SK-N-SH treated with all-trans-retinoic acid at 6 μM for 48 hours (cell line): ENCODE results near the gene CTIF.

Experiments
- ATAC-seq: fragments of 200-7000 bp; cut with Tn5 transposase; 3 replicates; pipeline ENCODE4 v1.9.1; 2020; ENCODE audit warnings: mild to moderate bottlenecking, moderate library complexity
- BACH2 ChIP-seq: fragments of 250-450 bp; sonication (Bioruptor Pico); IDR thresholded peaks from 2 replicates; pipeline ENCODE4 v1.9.0; 2021; ENCODE audit warnings: mild to moderate bottlenecking, borderline replicate concordance
- CSDC2 ChIP-seq: fragments of 250-450 bp; sonication (Bioruptor Pico); IDR thresholded peaks from 2 replicates; pipeline ENCODE4 v1.5.0; 2020; ENCODE audit warnings: mild to moderate bottlenecking, moderate library complexity
- ESRRG ChIP-seq: fragments of 250-450 bp; sonication (Bioruptor Pico); IDR thresholded peaks from 2 replicates; pipeline ENCODE4 v1.6.1; 2021; ENCODE audit warnings: mild to moderate bottlenecking
- GLIS3 ChIP-seq: fragments of 250-450 bp; sonication (Bioruptor Pico); IDR thresholded peaks from 2 replicates; pipeline ENCODE4 v1.5.0; 2020; ENCODE audit warnings: mild to moderate bottlenecking, moderate library complexity
- ISL1 ChIP-seq: fragments of 250-450 bp; sonication (Bioruptor Pico); IDR thresholded peaks from 2 replicates; pipeline ENCODE4 v2.1.2; 2022; ENCODE audit warnings: mild to moderate bottlenecking, moderate library complexity
- OSR1 ChIP-seq: fragments of 250-450 bp; sonication (Bioruptor Pico); IDR thresholded peaks from 2 replicates; pipeline ENCODE4 v1.8.0; 2022; ENCODE audit warnings: moderate library complexity, mild to moderate bottlenecking, inconsistent platforms
- PPARA ChIP-seq: fragments of 250-450 bp; sonication (Bioruptor Pico); IDR thresholded peaks from 2 replicates; pipeline ENCODE4 v1.5.0; 2020; ENCODE audit warnings: mild to moderate bottlenecking, borderline replicate concordance
- RARB ChIP-seq: fragments of 250-450 bp; sonication (Bioruptor Pico); IDR thresholded peaks from 2 replicates; pipeline ENCODE4 v1.8.0; 2021; ENCODE audit warnings: mild to moderate bottlenecking, moderate library complexity
- SNAI2 ChIP-seq: fragments of 250-450 bp; sonication (Bioruptor Pico); IDR thresholded peaks from 2 replicates; pipeline ENCODE4 v1.5.0; 2020; ENCODE audit warnings: mild to moderate bottlenecking, moderate library complexity
- TCF4 ChIP-seq: fragments of 250-450 bp; sonication (Bioruptor Pico); IDR thresholded peaks from 2 replicates; pipeline ENCODE4 v1.8.0; 2021; ENCODE audit warnings: mild to moderate bottlenecking, moderate library complexity, borderline replicate concordance
- TOX ChIP-seq: fragments of 250-450 bp; sonication (Bioruptor Pico); IDR thresholded peaks from 2 replicates; pipeline ENCODE4 v1.8.0; 2021; ENCODE audit warnings: mild to moderate bottlenecking, moderate library complexity, borderline replicate concordance
- ZC3H10 ChIP-seq: fragments of 250-450 bp; sonication (Bioruptor Pico); IDR thresholded peaks from 2 replicates; pipeline ENCODE4 v1.5.1; 2021; ENCODE audit warnings: mild to moderate bottlenecking, moderate library complexity
- ZFP3 ChIP-seq: fragments of 250-450 bp; sonication (Bioruptor Pico); IDR thresholded peaks from 2 replicates; pipeline ENCODE4 v1.5.0; 2020; ENCODE audit warnings: mild to moderate bottlenecking, moderate library complexity
- ZFP30 ChIP-seq: fragments of 450-650 bp; formaldehyde crosslinking; IDR thresholded peaks from 2 replicates; pipeline ENCODE4 v1.5.0; 2022; ENCODE audit warnings: mild to moderate bottlenecking, moderate library complexity
- ZNF565 ChIP-seq: fragments of 450-650 bp; formaldehyde crosslinking; conservative IDR thresholded peaks from 2 replicates; pipeline ENCODE4 v1.5.0; 2020; ENCODE audit warnings: low read depth, mild to moderate bottlenecking, moderate library complexity
- ZNF70 ChIP-seq: fragments of 450-650 bp; formaldehyde crosslinking; IDR thresholded peaks from 2 replicates; pipeline ENCODE4 v1.5.0; 2020; ENCODE audit warnings: mild to moderate bottlenecking, moderate library complexity
- TF ChIP-seq, protein P1 (sequence below): fragments of 250-450 bp; sonication (Bioruptor Pico); IDR thresholded peaks from 2 replicates; pipeline ENCODE4 v1.5.0; 2020; ENCODE audit warnings: mild to moderate bottlenecking, moderate library complexity
- TF ChIP-seq, protein P2 (sequence below): fragments of 250-450 bp; sonication (Bioruptor Pico); IDR thresholded peaks from 2 replicates; pipeline ENCODE4 v1.8.0; 2020; ENCODE audit warnings: mild to moderate bottlenecking, moderate library complexity, borderline replicate concordance
- TF ChIP-seq, protein P3 (sequence below): fragments of 250-450 bp; sonication (Bioruptor Pico); IDR thresholded peaks from 2 replicates; pipeline ENCODE4 v1.5.1; 2020; ENCODE audit warnings: low read depth, mild to moderate bottlenecking, moderate library complexity
- TF ChIP-seq, protein P4 (sequence below): fragments of 250-450 bp; sonication (Bioruptor Pico); IDR thresholded peaks from 2 replicates; pipeline ENCODE4 v1.5.1; 2021; ENCODE audit warnings: mild to moderate bottlenecking, moderate library complexity

Gene CTIF

DNA sequence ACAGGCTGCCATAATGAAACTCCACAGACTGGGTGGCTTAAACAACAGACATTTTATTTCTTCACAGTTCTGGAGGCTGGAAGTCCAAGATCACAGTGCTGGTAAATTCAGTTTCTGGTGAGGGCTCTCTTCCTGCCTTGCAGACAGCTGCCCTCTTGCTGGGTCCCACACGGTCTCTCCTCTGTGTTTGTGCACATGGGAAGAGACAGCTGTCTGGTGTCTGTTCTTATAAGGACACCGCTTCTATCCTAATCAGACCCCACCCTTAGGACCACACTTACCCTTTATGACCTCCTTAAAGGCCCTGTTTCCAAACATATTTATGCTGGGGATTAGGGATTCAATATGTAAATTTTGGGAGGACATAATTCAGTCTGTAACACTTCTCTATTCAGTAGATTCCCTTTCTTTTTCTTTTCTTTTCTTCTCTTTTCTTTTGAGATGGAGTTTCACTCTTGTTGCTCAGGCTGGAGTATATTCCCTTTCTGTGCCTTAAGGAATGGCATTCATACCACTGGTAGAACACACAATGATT, 18.9 kb downstream of the CTIF start:
- no peak for TF ChIP-seq CSDC2 (CRISPR knock-in tag)
- TF ChIP-seq, protein P1, sequence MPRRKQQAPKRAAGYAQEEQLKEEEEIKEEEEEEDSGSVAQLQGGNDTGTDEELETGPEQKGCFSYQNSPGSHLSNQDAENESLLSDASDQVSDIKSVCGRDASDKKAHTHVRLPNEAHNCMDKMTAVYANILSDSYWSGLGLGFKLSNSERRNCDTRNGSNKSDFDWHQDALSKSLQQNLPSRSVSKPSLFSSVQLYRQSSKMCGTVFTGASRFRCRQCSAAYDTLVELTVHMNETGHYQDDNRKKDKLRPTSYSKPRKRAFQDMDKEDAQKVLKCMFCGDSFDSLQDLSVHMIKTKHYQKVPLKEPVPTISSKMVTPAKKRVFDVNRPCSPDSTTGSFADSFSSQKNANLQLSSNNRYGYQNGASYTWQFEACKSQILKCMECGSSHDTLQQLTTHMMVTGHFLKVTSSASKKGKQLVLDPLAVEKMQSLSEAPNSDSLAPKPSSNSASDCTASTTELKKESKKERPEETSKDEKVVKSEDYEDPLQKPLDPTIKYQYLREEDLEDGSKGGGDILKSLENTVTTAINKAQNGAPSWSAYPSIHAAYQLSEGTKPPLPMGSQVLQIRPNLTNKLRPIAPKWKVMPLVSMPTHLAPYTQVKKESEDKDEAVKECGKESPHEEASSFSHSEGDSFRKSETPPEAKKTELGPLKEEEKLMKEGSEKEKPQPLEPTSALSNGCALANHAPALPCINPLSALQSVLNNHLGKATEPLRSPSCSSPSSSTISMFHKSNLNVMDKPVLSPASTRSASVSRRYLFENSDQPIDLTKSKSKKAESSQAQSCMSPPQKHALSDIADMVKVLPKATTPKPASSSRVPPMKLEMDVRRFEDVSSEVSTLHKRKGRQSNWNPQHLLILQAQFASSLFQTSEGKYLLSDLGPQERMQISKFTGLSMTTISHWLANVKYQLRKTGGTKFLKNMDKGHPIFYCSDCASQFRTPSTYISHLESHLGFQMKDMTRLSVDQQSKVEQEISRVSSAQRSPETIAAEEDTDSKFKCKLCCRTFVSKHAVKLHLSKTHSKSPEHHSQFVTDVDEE (CRISPR knock-in tag) = no peak
- TF ChIP-seq ISL1 (CRISPR knock-in tag) = no peak
- no peak for TF ChIP-seq SNAI2 (CRISPR knock-in tag)
- TF ChIP-seq, protein P2, sequence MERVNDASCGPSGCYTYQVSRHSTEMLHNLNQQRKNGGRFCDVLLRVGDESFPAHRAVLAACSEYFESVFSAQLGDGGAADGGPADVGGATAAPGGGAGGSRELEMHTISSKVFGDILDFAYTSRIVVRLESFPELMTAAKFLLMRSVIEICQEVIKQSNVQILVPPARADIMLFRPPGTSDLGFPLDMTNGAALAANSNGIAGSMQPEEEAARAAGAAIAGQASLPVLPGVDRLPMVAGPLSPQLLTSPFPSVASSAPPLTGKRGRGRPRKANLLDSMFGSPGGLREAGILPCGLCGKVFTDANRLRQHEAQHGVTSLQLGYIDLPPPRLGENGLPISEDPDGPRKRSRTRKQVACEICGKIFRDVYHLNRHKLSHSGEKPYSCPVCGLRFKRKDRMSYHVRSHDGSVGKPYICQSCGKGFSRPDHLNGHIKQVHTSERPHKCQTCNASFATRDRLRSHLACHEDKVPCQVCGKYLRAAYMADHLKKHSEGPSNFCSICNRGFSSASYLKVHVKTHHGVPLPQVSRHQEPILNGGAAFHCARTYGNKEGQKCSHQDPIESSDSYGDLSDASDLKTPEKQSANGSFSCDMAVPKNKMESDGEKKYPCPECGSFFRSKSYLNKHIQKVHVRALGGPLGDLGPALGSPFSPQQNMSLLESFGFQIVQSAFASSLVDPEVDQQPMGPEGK = no peak
- TF ChIP-seq OSR1 (CRISPR knock-in tag) = no peak
- no peak for TF ChIP-seq ZFP30
- TF ChIP-seq ZNF565 (CRISPR knock-in tag) = no peak
- TF ChIP-seq ZC3H10 (CRISPR knock-in tag) = no peak
- no peak for TF ChIP-seq TOX
- no peak for ATAC-seq

DNA sequence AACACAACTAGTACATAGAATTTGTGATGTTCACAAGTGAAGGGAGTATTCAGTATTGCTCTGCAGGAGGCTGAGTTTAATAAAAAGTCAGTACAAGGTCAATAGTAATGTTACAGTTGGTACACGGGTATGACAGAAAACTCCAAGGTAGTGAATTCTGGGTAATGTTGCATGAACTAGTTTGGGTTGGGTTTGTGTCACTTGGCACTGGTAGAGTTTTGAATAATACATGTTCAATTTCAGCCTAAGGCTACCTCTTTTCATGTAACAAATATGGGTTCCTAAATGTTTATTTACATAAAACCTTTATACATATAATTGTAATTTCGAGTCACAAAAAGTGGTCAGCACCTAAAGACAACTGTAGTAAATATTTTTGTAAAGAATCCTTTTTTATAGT, 19.4 kb downstream of the CTIF start:
- ATAC-seq = no peak

DNA sequence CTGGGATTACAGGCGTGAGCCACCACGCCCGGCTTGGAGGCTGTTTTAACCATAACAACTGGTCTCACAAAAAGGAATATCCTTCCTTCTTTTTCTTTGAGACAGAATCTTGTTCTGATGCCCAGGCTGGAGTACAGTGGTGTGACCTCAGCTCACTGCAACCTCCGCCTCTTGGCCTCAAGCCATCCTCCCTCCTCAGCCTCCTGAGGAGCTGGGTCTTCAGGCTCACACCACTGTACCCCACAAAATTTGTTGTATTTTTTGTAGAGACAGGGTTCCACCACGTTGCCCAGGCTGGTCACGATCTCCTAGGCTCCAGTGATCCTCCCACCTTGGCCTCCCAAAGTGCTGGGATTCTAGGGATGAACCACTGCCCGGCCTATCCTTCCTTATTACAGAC, 21.7 kb downstream of the CTIF start:
- no peak for ATAC-seq
- TF ChIP-seq CSDC2 (CRISPR knock-in tag) (no peak), GLIS3 (CRISPR knock-in tag) (no peak), RARB (CRISPR knock-in tag) (no peak), ISL1 (CRISPR knock-in tag) (no peak), TOX (no peak), TCF4 (CRISPR knock-in tag) (no peak), ZFP3 (no peak)
- TF ChIP-seq, protein P3, sequence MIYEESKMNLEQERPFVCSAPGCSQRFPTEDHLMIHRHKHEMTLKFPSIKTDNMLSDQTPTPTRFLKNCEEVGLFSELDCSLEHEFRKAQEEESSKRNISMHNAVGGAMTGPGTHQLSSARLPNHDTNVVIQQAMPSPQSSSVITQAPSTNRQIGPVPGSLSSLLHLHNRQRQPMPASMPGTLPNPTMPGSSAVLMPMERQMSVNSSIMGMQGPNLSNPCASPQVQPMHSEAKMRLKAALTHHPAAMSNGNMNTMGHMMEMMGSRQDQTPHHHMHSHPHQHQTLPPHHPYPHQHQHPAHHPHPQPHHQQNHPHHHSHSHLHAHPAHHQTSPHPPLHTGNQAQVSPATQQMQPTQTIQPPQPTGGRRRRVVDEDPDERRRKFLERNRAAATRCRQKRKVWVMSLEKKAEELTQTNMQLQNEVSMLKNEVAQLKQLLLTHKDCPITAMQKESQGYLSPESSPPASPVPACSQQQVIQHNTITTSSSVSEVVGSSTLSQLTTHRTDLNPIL (CRISPR knock-in tag) = no peak
- TF ChIP-seq, protein P2 = no peak

More for the DNA sequence above, 19.4 kb downstream of the CTIF start:
- TF ChIP-seq PPARA (CRISPR knock-in tag) = no peak
- TF ChIP-seq GLIS3 (CRISPR knock-in tag) = no peak
- no peak for TF ChIP-seq TCF4 (CRISPR knock-in tag)
- TF ChIP-seq ZNF70 = no peak
- no peak for TF ChIP-seq ZFP30
- no peak for TF ChIP-seq ESRRG (CRISPR knock-in tag)
- no peak for TF ChIP-seq BACH2 (CRISPR knock-in tag)
- no peak for TF ChIP-seq ISL1 (CRISPR knock-in tag)
- TF ChIP-seq, protein P4, sequence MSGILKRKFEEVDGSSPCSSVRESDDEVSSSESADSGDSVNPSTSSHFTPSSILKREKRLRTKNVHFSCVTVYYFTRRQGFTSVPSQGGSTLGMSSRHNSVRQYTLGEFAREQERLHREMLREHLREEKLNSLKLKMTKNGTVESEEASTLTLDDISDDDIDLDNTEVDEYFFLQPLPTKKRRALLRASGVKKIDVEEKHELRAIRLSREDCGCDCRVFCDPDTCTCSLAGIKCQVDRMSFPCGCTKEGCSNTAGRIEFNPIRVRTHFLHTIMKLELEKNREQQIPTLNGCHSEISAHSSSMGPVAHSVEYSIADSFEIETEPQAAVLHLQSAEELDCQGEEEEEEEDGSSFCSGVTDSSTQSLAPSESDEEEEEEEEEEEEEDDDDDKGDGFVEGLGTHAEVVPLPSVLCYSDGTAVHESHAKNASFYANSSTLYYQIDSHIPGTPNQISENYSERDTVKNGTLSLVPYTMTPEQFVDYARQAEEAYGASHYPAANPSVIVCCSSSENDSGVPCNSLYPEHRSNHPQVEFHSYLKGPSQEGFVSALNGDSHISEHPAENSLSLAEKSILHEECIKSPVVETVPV (CRISPR knock-in tag) = no peak
- no peak for TF ChIP-seq ZC3H10 (CRISPR knock-in tag)
- TF ChIP-seq, protein P2 = no peak
- TF ChIP-seq, protein P1 (CRISPR knock-in tag) = no peak
